ENCODE data around the gene GHR.

Gene GHR

GRCh38 chr5:42518595-42519221 is 95.5 kb downstream of the GHR start:
- DNase-seq, result no peak

- no peak for DNase-seq
Observed at GRCh38 chr5:42520203-42520602, 97.0 kb downstream of the GHR start.

GRCh38 chr5:42520957-42521356 is 97.7 kb downstream of the GHR start:
- DNase-seq, result no peak

- DNase-seq, result no peak
Observed at GRCh38 chr5:42521406-42521805, 98.2 kb downstream of the GHR start.

GRCh38 chr5:42522783-42523182 is 99.5 kb downstream of the GHR start:
- DNase-seq, result no peak

- no peak for DNase-seq
Observed at GRCh38 chr5:42526179-42526578, 102.9 kb downstream of the GHR start.

- no peak for DNase-seq
Observed at GRCh38 chr5:42531611-42532010, 108.4 kb downstream of the GHR start.

- no peak for DNase-seq
Observed at GRCh38 chr5:42542106-42542505, 118.9 kb downstream of the GHR start.

GRCh38 chr5:42543774-42544173 is 120.5 kb downstream of the GHR start:
- DNase-seq, result no peak

GRCh38 chr5:42545038-42545437 is 121.8 kb downstream of the GHR start:
- DNase-seq, result no peak

GRCh38 chr5:42547141-42547540 is 123.9 kb downstream of the GHR start:
- DNase-seq, result no peak

- no peak for DNase-seq
Observed at GRCh38 chr5:42547894-42548293, 124.7 kb downstream of the GHR start.

- no peak for DNase-seq
Observed at GRCh38 chr5:42552597-42552996, 129.4 kb downstream of the GHR start.

- DNase-seq, result no peak
Observed at GRCh38 chr5:42553461-42553860, 130.2 kb downstream of the GHR start.

GRCh38 chr5:42555010-42555409 is 131.8 kb downstream of the GHR start:
- DNase-seq, result no peak

- DNase-seq, result no peak
Observed at GRCh38 chr5:42555797-42556196, 132.6 kb downstream of the GHR start.

- no peak for DNase-seq
Observed at GRCh38 chr5:42557689-42558088, 134.4 kb downstream of the GHR start.

GRCh38 chr5:42561656-42562055 is 138.4 kb downstream of the GHR start:
- no peak for DNase-seq

GRCh38 chr5:42564689-42565356 is 141.6 kb downstream of the GHR start:
- DNase-seq, result no peak

- DNase-seq, result no peak
Observed at GRCh38 chr5:42566652-42567295, 143.5 kb downstream of the GHR start.

- DNase-seq, result no peak
Observed at GRCh38 chr5:42569325-42569724, 146.1 kb downstream of the GHR start.

GRCh38 chr5:42569953-42570548 is 146.8 kb downstream of the GHR start:
- no peak for DNase-seq

GRCh38 chr5:42570966-42571960 is 148.0 kb downstream of the GHR start:
- DNase-seq, result no peak

Data from activated effector memory CD4-positive, alpha-beta T cell treated with Interleukin-2 at 50 U/mL for 16 hours (primary cell).